Stimulated activated CD4-positive, alpha-beta T cell treated with anti-CD3 and anti-CD28 coated beads, Interleukin-4, amount 100 ng/mL, for 1 hour (primary cell): Measurements from ENCODE around the gene PIGC.
"Not testable (repeated sequence)": the region's sequence is repeated elsewhere in the genome, so short reads cannot be mapped to it uniquely, and the experiment has no call there.

ENCODE experiments used
- DNase-seq: peaks from one replicate; pipeline ENCODE4 v3.0.0-alpha.2; 2020

Gene PIGC

GRCh38 chr1:172465617-172466016 lies 21.7 kb upstream of the PIGC start:
- no peak for DNase-seq

- no peak for DNase-seq
Measured at GRCh38 chr1:172460887-172461315, 17.0 kb upstream of the PIGC start.

- DNase-seq: no peak
Measured at GRCh38 chr1:172460177-172460576, 16.3 kb upstream of the PIGC start.

- DNase-seq: no peak
Measured at GRCh38 chr1:172457479-172458130, 13.7 kb upstream of the PIGC start.

- DNase-seq: no peak
Measured at GRCh38 chr1:172456344-172456769, 12.5 kb upstream of the PIGC start.

- no peak for DNase-seq
Measured at GRCh38 chr1:172455451-172455850, 11.6 kb upstream of the PIGC start.

GRCh38 chr1:172453607-172454006 lies 9.7 kb upstream of the PIGC start:
- DNase-seq: no peak

GRCh38 chr1:172453153-172453545 lies 9.3 kb upstream of the PIGC start:
- DNase-seq: no peak

GRCh38 chr1:172452536-172453152 lies 8.8 kb upstream of the PIGC start:
- no peak for DNase-seq

- no peak for DNase-seq
Measured at GRCh38 chr1:172451002-172451443, 7.2 kb upstream of the PIGC start.

- DNase-seq: no peak
Measured at GRCh38 chr1:172450524-172450885, 6.6 kb upstream of the PIGC start.

- DNase-seq: no peak
Measured at GRCh38 chr1:172449585-172450523, 6.0 kb upstream of the PIGC start.

- no peak for DNase-seq
Measured at GRCh38 chr1:172448995-172449584, 5.2 kb upstream of the PIGC start.

- no peak for DNase-seq
Measured at GRCh38 chr1:172447641-172448040, 3.8 kb upstream of the PIGC start.

- no peak for DNase-seq
Measured at GRCh38 chr1:172446547-172446946, 2.7 kb upstream of the PIGC start.

- DNase-seq: no peak
Measured at GRCh38 chr1:172442843-172443565, 865 bp downstream of the PIGC start.

GRCh38 chr1:172442404-172442803 lies 1.5 kb downstream of the PIGC start:
- no peak for DNase-seq

GRCh38 chr1:172437183-172437582 lies 6.7 kb downstream of the PIGC start:
- not testable (repeated sequence) for DNase-seq

- DNase-seq: peak; percentile 17
Measured at GRCh38 chr1:172431721-172432192, 12.1 kb downstream of the PIGC start.

- DNase-seq: no peak
Measured at GRCh38 chr1:172431204-172431603, 12.7 kb downstream of the PIGC start.

GRCh38 chr1:172430128-172430454 lies 13.8 kb downstream of the PIGC start:
- no peak for DNase-seq

- peak; percentile 21 for DNase-seq
Measured at GRCh38 chr1:172429331-172430127, 14.3 kb downstream of the PIGC start.
